Astrocyte (in vitro differentiated cells and primary cell): Measurements from ENCODE around the gene GAPVD1. TPM values are rescaled to one million over a fixed set of nuclear protein-coding genes. Genes with fewer than 3 reads are reported as not detected.

Source experiments
- DNase-seq: peaks from one replicate; pipeline ENCODE4 v3.0.0-alpha.2; 2010; ENCODE audit warnings: low read depth
- FAIRE-seq: peaks from 2 replicates; lab custom pipeline; 2011; peaks lifted over from hg19 to GRCh38; lab: Jason Lieb, UNC
- H2AFZ ChIP-seq: 2 replicates; pipeline ENCODE4 v1.6.0; 2012; ENCODE audit warnings: low read depth, low read length, inconsistent platforms
- H3K27ac ChIP-seq: 2 replicates; pipeline ENCODE4 v1.5.1; 2011; ENCODE audit warnings: low read depth, low read length, inconsistent platforms
- H3K27me3 ChIP-seq: 2 replicates; pipeline ENCODE4 v1.6.0; 2011; ENCODE audit warnings: low read length, inconsistent platforms; ENCODE audit not compliant: insufficient read depth
- H3K36me3 ChIP-seq: 2 replicates; pipeline ENCODE4 v1.5.1; 2011; ENCODE audit warnings: low read length, inconsistent platforms; ENCODE audit not compliant: insufficient read depth
- H3K4me1 ChIP-seq: 2 replicates; pipeline ENCODE4 v1.5.1; 2011; ENCODE audit warnings: low read length, inconsistent platforms; ENCODE audit not compliant: insufficient read depth
- H3K4me2 ChIP-seq: 2 replicates; pipeline ENCODE4 v1.6.0; 2012; ENCODE audit warnings: low read length, inconsistent platforms
- H3K4me3 ChIP-seq: 2 replicates; pipeline ENCODE4 v1.5.1; 2011; ENCODE audit warnings: low read depth, mild to moderate bottlenecking, low read length, inconsistent platforms; ENCODE audit not compliant: insufficient read depth
- H3K79me2 ChIP-seq: 2 replicates; pipeline ENCODE4 v1.6.0; 2012; ENCODE audit warnings: mild to moderate bottlenecking, low read length, inconsistent platforms; ENCODE audit not compliant: insufficient read depth
- H3K9ac ChIP-seq: 2 replicates; pipeline ENCODE4 v1.6.0; 2012; ENCODE audit warnings: mild to moderate bottlenecking, low read length, inconsistent platforms
- H3K9me3 ChIP-seq: 2 replicates; pipeline ENCODE4 v1.5.1; 2012; ENCODE audit warnings: low read depth, mild to moderate bottlenecking, low read length, inconsistent platforms; ENCODE audit not compliant: insufficient read depth
- H4K20me1 ChIP-seq: 2 replicates; pipeline ENCODE4 v1.6.0; 2012; ENCODE audit warnings: low read length, inconsistent platforms; ENCODE audit not compliant: insufficient read depth
- H3K27ac Mint-ChIP-seq: one replicate; pipeline ENCODE4 v1.8.0; 2021; ENCODE audit warnings: mild to moderate bottlenecking, mixed read lengths; ENCODE audit not compliant: unreplicated experiment
- H3K27me3 Mint-ChIP-seq: one replicate; pipeline ENCODE4 v1.8.0; 2021; ENCODE audit warnings: low read depth, mixed read lengths; ENCODE audit not compliant: unreplicated experiment
- H3K36me3 Mint-ChIP-seq: one replicate; pipeline ENCODE4 v1.8.0; 2021; ENCODE audit warnings: low read depth, mixed read lengths; ENCODE audit not compliant: unreplicated experiment
- H3K4me1 Mint-ChIP-seq: one replicate; pipeline ENCODE4 v1.8.0; 2021; ENCODE audit warnings: low read depth, mixed read lengths; ENCODE audit not compliant: unreplicated experiment
- H3K4me3 Mint-ChIP-seq: one replicate; pipeline ENCODE4 v1.8.0; 2021; ENCODE audit warnings: mild to moderate bottlenecking, moderate library complexity, mixed read lengths; ENCODE audit not compliant: unreplicated experiment
- H3K9me3 Mint-ChIP-seq: one replicate; pipeline ENCODE4 v1.8.0; 2021; ENCODE audit warnings: mild to moderate bottlenecking, mixed read lengths; ENCODE audit not compliant: unreplicated experiment
- EZH2 ChIP-seq: IDR thresholded peaks from 2 replicates; pipeline ENCODE4 v1.6.1; 2012; ENCODE audit warnings: mild to moderate bottlenecking, low read length, inconsistent platforms; ENCODE audit not compliant: insufficient read depth
- total RNA-seq: library from RNA; stranded (reverse); gene quantifications from 2 replicates; pipeline ENCODE4 v1.2.1, GENCODE V29; 2021
- TF ChIP-seq, protein P1 (sequence below): IDR thresholded peaks from 2 replicates; pipeline ENCODE4 v1.5.1; 2011; ENCODE audit warnings: low read depth, mild to moderate bottlenecking, inconsistent platforms, low read length, moderate library complexity; ENCODE audit not compliant: insufficient read depth

Gene GAPVD1
- total RNA-seq, 1 donor from 2014 or later: 54.4 TPM

GRCh38 chr9:125240649-125240999 lies 21.0 kb upstream of the GAPVD1 start:
- peaks cover 40% of the 10 kb centered on the region for H3K4me1 ChIP-seq
- no peaks in the 10 kb centered on the region for H3K27me3 ChIP-seq
- TF ChIP-seq, protein P1, sequence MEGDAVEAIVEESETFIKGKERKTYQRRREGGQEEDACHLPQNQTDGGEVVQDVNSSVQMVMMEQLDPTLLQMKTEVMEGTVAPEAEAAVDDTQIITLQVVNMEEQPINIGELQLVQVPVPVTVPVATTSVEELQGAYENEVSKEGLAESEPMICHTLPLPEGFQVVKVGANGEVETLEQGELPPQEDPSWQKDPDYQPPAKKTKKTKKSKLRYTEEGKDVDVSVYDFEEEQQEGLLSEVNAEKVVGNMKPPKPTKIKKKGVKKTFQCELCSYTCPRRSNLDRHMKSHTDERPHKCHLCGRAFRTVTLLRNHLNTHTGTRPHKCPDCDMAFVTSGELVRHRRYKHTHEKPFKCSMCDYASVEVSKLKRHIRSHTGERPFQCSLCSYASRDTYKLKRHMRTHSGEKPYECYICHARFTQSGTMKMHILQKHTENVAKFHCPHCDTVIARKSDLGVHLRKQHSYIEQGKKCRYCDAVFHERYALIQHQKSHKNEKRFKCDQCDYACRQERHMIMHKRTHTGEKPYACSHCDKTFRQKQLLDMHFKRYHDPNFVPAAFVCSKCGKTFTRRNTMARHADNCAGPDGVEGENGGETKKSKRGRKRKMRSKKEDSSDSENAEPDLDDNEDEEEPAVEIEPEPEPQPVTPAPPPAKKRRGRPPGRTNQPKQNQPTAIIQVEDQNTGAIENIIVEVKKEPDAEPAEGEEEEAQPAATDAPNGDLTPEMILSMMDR: no peak
- TF ChIP-seq EZH2: no peak
- H3K36me3 Mint-ChIP-seq: peaks cover 38% of the 10 kb centered on the region
- peak overlapping the region; percentile 99 for H3K27ac Mint-ChIP-seq
- peak overlapping the region; percentile 100 for H3K4me3 ChIP-seq
- peak overlapping the region; percentile 100 for H3K9ac ChIP-seq
- peaks cover 66% of the 10 kb centered on the region for H3K79me2 ChIP-seq
- H3K9me3 Mint-ChIP-seq: no peaks in the 10 kb centered on the region
- H4K20me1 ChIP-seq: peaks cover 55% of the 10 kb centered on the region
- H3K9me3 ChIP-seq: no peaks in the 10 kb centered on the region
- peaks cover 27% of the 10 kb centered on the region for H3K4me1 Mint-ChIP-seq
- H3K27ac ChIP-seq: peak overlapping the region; percentile 98
- no peak for DNase-seq
- H2AFZ ChIP-seq: peak overlapping the region; percentile 14
- peak overlapping the region; percentile 92 for H3K4me2 ChIP-seq
- FAIRE-seq: no peak
- H3K36me3 ChIP-seq: peaks cover 46% of the 10 kb centered on the region
- no peaks in the 10 kb centered on the region for H3K27me3 Mint-ChIP-seq
- peak overlapping the region; percentile 97 for H3K4me3 Mint-ChIP-seq

- H3K4me1 Mint-ChIP-seq: peaks cover 23% of the 10 kb centered on the region
Measured at GRCh38 chr9:125241000-125241862, 20.4 kb upstream of the GAPVD1 start, which contains the start of gene HSPA5. Gene HSPA5, minus strand, starts transcription at chr9:125241343. Its CDS starts 217 bp downstream, at chr9:125241126.

More at GRCh38 chr9:125241000-125241862, 20.4 kb upstream of the GAPVD1 start, which contains the start of gene HSPA5:
- Mint-ChIP-seq H3K9me3 (no peaks in the 10 kb centered on the region), H3K36me3 (peaks cover 32% of the 10 kb centered on the region), H3K27me3 (no peaks in the 10 kb centered on the region), H3K4me3 (peak within 1 kb of the TSS; percentile 97), H3K27ac (peak within 1 kb of the TSS; percentile 99)
- H3K9me3 ChIP-seq: no peaks in the 10 kb centered on the region
- H3K79me2 ChIP-seq: peaks cover 60% of the 10 kb centered on the region
- H3K4me3 ChIP-seq: peak within 1 kb of the TSS; percentile 100
- H3K27ac ChIP-seq: peak within 1 kb of the TSS; percentile 98
- H3K27me3 ChIP-seq: no peaks in the 10 kb centered on the region
- peaks cover 40% of the 10 kb centered on the region for H3K36me3 ChIP-seq
- FAIRE-seq (peak; percentile 54), DNase-seq (peak; percentile 99)
- H3K4me1 ChIP-seq: peaks cover 35% of the 10 kb centered on the region
- peaks cover 48% of the 10 kb centered on the region for H4K20me1 ChIP-seq
- H3K9ac ChIP-seq: peak within 1 kb of the TSS; percentile 100
- peak within 1 kb of the TSS; percentile 95 for H3K4me2 ChIP-seq
- peak within 1 kb of the TSS; percentile 45 for H2AFZ ChIP-seq
- TF ChIP-seq, protein P1: no peak
- no peak for TF ChIP-seq EZH2
